ENCODE results near the gene HACD3. TPM values are rescaled to one million over a fixed set of nuclear protein-coding genes. Genes with fewer than 3 reads are reported as not detected.

HACD3 gene
- polyA plus RNA-seq, 1 of the 3 experiments (the other 2 are of a cell fraction): 45.7 TPM

GRCh38 chr15:65533057-65533756 lies 2.9 kb downstream of the HACD3 start:
- no peak for TF ChIP-seq NRF1 (IDR thresholded peaks at IDR 0.05; ENCODE audit: low read depth, low read length)
- TF ChIP-seq ZBTB33 (IDR thresholded peaks at IDR 0.05; ENCODE audit: borderline replicate concordance, low read depth): no peak
- TF ChIP-seq SIN3A (IDR thresholded peaks at IDR 0.05; ENCODE audit: borderline replicate concordance, low read depth, low read length): no peak
- no peak for TF ChIP-seq RAD21 (IDR thresholded peaks at IDR 0.05; ENCODE audit: low read length)
- TF ChIP-seq RXRA (IDR thresholded peaks at IDR 0.05; ENCODE audit: borderline replicate concordance, low read depth): no peak
- TF ChIP-seq TAF1 (IDR thresholded peaks at IDR 0.05; ENCODE audit: borderline replicate concordance, low read depth, low read length): no peak
- no peak for TF ChIP-seq FOXJ3 (CRISPR knock-in tag; IDR thresholded peaks at IDR 0.05)
- TF ChIP-seq POLR2AphosphoS5 (IDR thresholded peaks at IDR 0.05; ENCODE audit: low read depth, low read length): no peak
- no peak for TF ChIP-seq JUND (IDR thresholded peaks at IDR 0.05)
- TF ChIP-seq FOXM1 (IDR thresholded peaks at IDR 0.05; ENCODE audit: low read depth): no peak
- no peak for TF ChIP-seq RCOR1 (IDR thresholded peaks at IDR 0.05; ENCODE audit: low read length)
- no peak for TF ChIP-seq CHD2 (IDR thresholded peaks at IDR 0.05; ENCODE audit: low read length, partially characterized antibody)
- POLR2A ChIA-PET: no interaction called here
- peaks cover 3 to 31% of the 10 kb centered on the region in 2 experiments; a peak in 2 of 4 replicates for H3K4me1 ChIP-seq (ENCODE audit: control insufficient read depth in 1 of 2, insufficient read depth in 2 of 2, low read depth in 1 of 2, low read length in 1 of 2)
- DNase-seq: no peak
- H3K36me3 ChIP-seq (replicated peaks in 1 of 2; ENCODE audit: control insufficient read depth in 1 of 2, insufficient read depth in 2 of 2, low read length in 1 of 2): peaks cover 0 to 8% of the 10 kb centered on the region in 2 experiments
- H3K27me3 ChIP-seq (ENCODE audit: insufficient read depth): no peaks in the 10 kb centered on the region
- 75% methylated on average over 5 of the region's 5 CpGs for WGBS (ENCODE audit: low lambda C conversion rate)
- H3K9me3 ChIP-seq: no peaks in the 10 kb centered on the region
- peaks cover 76% of the 10 kb centered on the region for H3K79me2 ChIP-seq (ENCODE audit: insufficient read depth)
- H3K4me3 ChIP-seq (ENCODE audit: low read depth in 2 of 2, low read length in 1 of 2): no peak overlapping the region
- H3K9me2 ChIP-seq: no peaks in the 10 kb centered on the region
- peaks cover 60% of the 10 kb centered on the region for H4K20me1 ChIP-seq (ENCODE audit: insufficient read depth)
- peaks cover 9% of the 10 kb centered on the region for H3F3A ChIP-seq (replicated peaks; ENCODE audit: insufficient read depth)
- CTCF ChIA-PET: no interaction called here
- H3K27ac ChIP-seq (ENCODE audit: low read depth in 2 of 2, low read length in 1 of 2): no peak overlapping the region
- no peak overlapping the region; the same call in 1 of the 2 replicates for H3K4me2 ChIP-seq
- H3K9ac ChIP-seq: no peak overlapping the region
- H2AFZ ChIP-seq (ENCODE audit: low read depth): no peak overlapping the region

DNA sequence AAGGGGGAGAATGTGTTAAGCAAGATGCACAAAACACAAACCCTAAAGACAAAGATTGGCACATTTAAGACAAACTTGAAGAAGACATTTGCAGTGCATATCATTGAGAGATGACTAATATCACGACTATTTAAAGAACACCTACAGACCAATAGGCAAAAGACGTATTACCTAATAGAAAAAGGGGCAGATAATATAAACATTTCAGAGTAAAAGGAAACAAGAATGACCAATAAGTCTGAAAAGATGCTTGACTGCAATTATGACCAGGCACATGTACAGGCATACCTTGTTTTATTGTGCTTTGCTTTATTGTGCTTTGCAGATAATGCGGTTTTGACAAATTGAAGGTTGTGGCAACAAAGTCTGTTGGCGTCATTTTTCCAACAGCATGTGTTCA lies 4.9 kb downstream of the HACD3 start:
- H3K36me3 ChIP-seq (replicated peaks in 1 of 2; ENCODE audit: control insufficient read depth in 1 of 2, insufficient read depth in 2 of 2, low read length in 1 of 2): peaks cover 0 to 9% of the 10 kb centered on the region in 2 experiments
- 92% methylated on average over 4 of the region's 4 CpGs for WGBS (ENCODE audit: low lambda C conversion rate)
- TF ChIP-seq TEAD4 (IDR thresholded peaks at IDR 0.05; ENCODE audit: borderline replicate concordance, insufficient read depth) (no peak), TAF1 (IDR thresholded peaks at IDR 0.05; ENCODE audit: borderline replicate concordance, low read depth, low read length) (no peak), RFX5 (IDR thresholded peaks at IDR 0.05; ENCODE audit: low read length) (no peak), JUND (IDR thresholded peaks at IDR 0.05) (no peak), RAD21 (IDR thresholded peaks at IDR 0.05; ENCODE audit: low read length) (no peak)
- peaks cover 9% of the 10 kb centered on the region for H3F3A ChIP-seq (replicated peaks; ENCODE audit: insufficient read depth)
- H4K20me1 ChIP-seq (ENCODE audit: insufficient read depth): peaks cover 78% of the 10 kb centered on the region
- H3K9me2 ChIP-seq: no peaks in the 10 kb centered on the region
- H3K4me2 ChIP-seq: no peak overlapping the region
- peaks cover 0 to 31% of the 10 kb centered on the region in 2 experiments; a peak in 2 of 4 replicates for H3K4me1 ChIP-seq (ENCODE audit: control insufficient read depth in 1 of 2, insufficient read depth in 2 of 2, low read depth in 1 of 2, low read length in 1 of 2)
- CTCF ChIA-PET: no interaction called here
- H3K9ac ChIP-seq: no peak overlapping the region
- H3K79me2 ChIP-seq (ENCODE audit: insufficient read depth): peaks cover 96% of the 10 kb centered on the region
- H3K9me3 ChIP-seq: no peaks in the 10 kb centered on the region
- H3K27me3 ChIP-seq (ENCODE audit: insufficient read depth): no peaks in the 10 kb centered on the region
- H3K27ac ChIP-seq (ENCODE audit: low read depth in 2 of 2, low read length in 1 of 2): no peak overlapping the region
- H3K4me3 ChIP-seq (ENCODE audit: low read depth in 2 of 2, low read length in 1 of 2): no peak overlapping the region
- POLR2A ChIA-PET: no interaction called here
- no peak overlapping the region for H2AFZ ChIP-seq (ENCODE audit: low read depth)
- no peak for DNase-seq

All from SK-N-SH (cell line).